Esophagus muscularis mucosa (tissue), 4 donors: Measurements from ENCODE around the gene HSPG2. TPM values are rescaled to one million over a fixed set of nuclear protein-coding genes. Genes with fewer than 3 reads are reported as not detected.
A peak's percentile ranks its signal among the peaks of the same experiment; 100 is the strongest.

Source experiments
- DNase-seq: peaks from one replicate; pipeline ENCODE4 v3.0.0-alpha.2; 2017; ENCODE audit errors: extremely low spot score
- H3K27ac ChIP-seq, 4 donors: fragments of 200-600 bp; sonication (generic); replicated peaks in 1 of 4; 1 replicate in 3 of 4; 2 replicates in 1 of 4; pipeline ENCODE4 v1.5.1; 2016 to 2019; ENCODE audit warnings: mild to moderate bottlenecking in 1 of 4
- H3K27me3 ChIP-seq, 4 donors: fragments of 200-600 bp; sonication (generic); one replicate each; pipeline versions ENCODE4 v1.5.1 to v1.6.0; 2016 to 2019
- H3K36me3 ChIP-seq, 4 donors: fragments of 200-600 bp; sonication (generic); one replicate each; pipeline ENCODE4 v1.5.1; 2016 to 2019
- H3K4me1 ChIP-seq, 4 donors: fragments of 200-600 bp; sonication (generic); one replicate each; pipeline ENCODE4 v1.5.1; 2016 to 2019
- H3K4me3 ChIP-seq, 4 donors: fragments of 200-600 bp; sonication (generic); 1 replicate in 2 of 4; 2 replicates in 2 of 4; pipeline ENCODE4 v1.5.1; 2016 to 2019; ENCODE audit warnings: mild to moderate bottlenecking in 4 of 4, moderate library complexity in 1 of 4
- H3K9me3 ChIP-seq, 4 donors: fragments of 200-600 bp; sonication (generic); 1 replicate in 3 of 4; 2 replicates in 1 of 4; pipeline ENCODE4 v1.5.1; 2016 to 2019
- CTCF ChIP-seq, 3 experiments: fragments of 200-600 bp in 2 of 3; fragments of 450-650 bp in 1 of 3; sonication (generic) in 2 of 3; IDR thresholded peaks; one replicate each; pipeline ENCODE4 v1.5.1; 2017 to 2019; ENCODE audit warnings: antibody characterized with exemption in 3 of 3, mild to moderate bottlenecking in 2 of 3, moderate library complexity in 1 of 3
- EP300 ChIP-seq: sonication (generic); formaldehyde crosslinking; IDR thresholded peaks from one replicate; pipeline ENCODE4 v1.6.1; 2017; ENCODE audit warnings: antibody characterized with exemption
- POLR2A ChIP-seq: fragments of 450-650 bp; IDR thresholded peaks from one replicate; pipeline ENCODE4 v1.6.1; 2017; ENCODE audit warnings: antibody characterized with exemption, moderate library complexity, mild to moderate bottlenecking, low read depth
- POLR2AphosphoS5 ChIP-seq, 2 donors: sonication (generic); formaldehyde crosslinking; IDR thresholded peaks; one replicate each; pipeline ENCODE4 v1.6.1; 2017; ENCODE audit warnings: antibody characterized with exemption in 2 of 2
- WGBS: methylation state at CpG from one replicate; pipeline ENCODE4 v1.1.5; 2018; 5-methylcytosine and 5-hydroxymethylcytosine counted together
- intact Hi-C: fragments of 100-400 bp; cut with DNase I; formaldehyde crosslinking; loops from one replicate; pipeline ENCODE4 v1.15.1; 2023
- total RNA-seq, 4 donors: library from RNA; depleted of rRNA; stranded (reverse); fragments of >200 nt; gene quantifications; one replicate each; pipeline versions ENCODE4 v1.1.0 to v1.2.1, GENCODE V29; 2016

Gene HSPG2
- total RNA-seq, 4 donors from 2014 or later, result 414 to 1,199 (median 595) TPM

DNA sequence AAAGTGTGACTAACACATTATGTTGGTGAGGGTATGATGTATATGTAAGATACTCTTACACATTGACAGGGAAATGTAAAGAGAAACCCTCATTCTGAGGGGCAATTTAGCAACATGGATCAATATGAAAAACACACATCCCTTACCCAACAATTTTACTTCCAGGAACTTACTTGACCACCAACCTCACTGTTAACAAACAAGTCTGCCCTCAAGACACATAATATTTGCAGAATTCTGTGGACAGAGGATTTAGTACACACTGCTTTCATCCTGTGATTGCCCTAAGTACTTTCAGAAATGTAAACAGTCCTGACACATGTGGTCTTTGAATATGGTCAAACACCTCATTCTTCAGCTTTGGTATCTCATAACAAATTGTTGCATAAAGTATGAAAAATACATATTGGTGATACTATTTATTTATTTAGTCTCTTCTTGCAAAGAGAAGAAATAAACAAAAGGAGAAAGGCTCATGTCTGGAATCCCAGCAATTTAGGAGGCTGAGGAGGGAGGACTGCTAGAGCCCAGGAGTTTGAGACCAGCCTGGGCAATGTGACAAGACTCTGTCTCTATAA lies 161.0 kb downstream of the HSPG2 start:
- Histone ChIP-seq H3K4me1 (peaks cover 18 to 49% (median 44%) of the 10 kb centered on the region in 4 donors), H3K27me3 (no peaks in the 10 kb centered on the region), H3K27ac (peak overlapping the region in 2 of 4 donors; percentile 18 to 52), H3K4me3 (no peak overlapping the region), H3K9me3 (no peaks in the 10 kb centered on the region), H3K36me3 (no peaks in the 10 kb centered on the region)
- TF ChIP-seq EP300, result no peak
- no peak for TF ChIP-seq POLR2A
- no peak for TF ChIP-seq CTCF (IDR thresholded peaks at IDR 0.05)
- no peak for TF ChIP-seq POLR2AphosphoS5 (IDR thresholded peaks at IDR 0.05)
- intact Hi-C loops, result no loop called here
- DNase-seq, result no peak

- Histone ChIP-seq H3K9me3 (no peaks in the 10 kb centered on the region), H3K4me1 (peaks cover 13 to 44% (median 39%) of the 10 kb centered on the region in 4 donors), H3K4me3 (no peak overlapping the region), H3K27ac (peak overlapping the region in 2 of 4 donors; percentile 18 to 52), H3K27me3 (no peaks in the 10 kb centered on the region), H3K36me3 (no peaks in the 10 kb centered on the region)
- intact Hi-C loops, result no loop called here
- 57% methylated on average over 2 of the region's 2 CpGs for WGBS
- TF ChIP-seq CTCF (IDR thresholded peaks at IDR 0.05) (no peak), POLR2A (no peak), EP300 (no peak), POLR2AphosphoS5 (IDR thresholded peaks at IDR 0.05) (no peak)
- DNase-seq, result no peak
These were observed 161.6 kb downstream of the HSPG2 start for GRCh38 chr1:21775550-21775914.

DNA sequence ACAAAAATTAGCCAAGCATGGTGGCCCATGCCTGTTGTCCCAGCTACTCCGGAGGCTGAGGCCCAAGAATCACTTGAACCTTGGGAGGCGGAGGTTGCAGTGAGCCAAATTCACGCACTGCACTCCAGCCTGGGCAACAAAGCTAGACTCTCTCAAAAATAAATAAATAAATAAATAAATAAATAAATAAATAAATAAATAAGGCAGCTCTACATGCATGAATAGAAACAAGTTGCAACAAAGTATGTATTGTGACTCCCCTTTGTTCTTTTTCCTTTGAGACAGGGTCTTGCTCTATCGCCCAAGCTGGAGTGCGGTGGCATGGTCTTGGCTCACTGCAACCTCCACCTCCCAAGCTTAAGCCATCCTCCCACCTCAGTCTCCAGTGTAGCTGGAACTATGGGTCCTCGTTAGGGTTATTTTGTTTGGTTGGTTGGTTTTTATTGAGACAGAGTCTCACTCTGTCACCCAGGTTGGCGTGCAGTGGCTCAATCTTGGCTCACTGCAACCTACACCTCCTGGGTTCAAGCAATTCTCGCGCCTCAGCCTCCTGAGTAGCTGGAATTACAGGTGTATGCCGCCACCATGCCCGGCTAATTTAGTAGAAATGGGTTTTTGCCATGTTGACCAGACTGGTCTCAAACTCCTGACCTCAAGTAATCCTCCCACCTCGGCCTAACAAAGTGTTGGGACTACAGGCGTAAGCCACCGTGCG lies 162.1 kb downstream of the HSPG2 start:
- Histone ChIP-seq H3K27ac (peak overlapping the region in 2 of 4 donors; percentile 18 to 52), H3K36me3 (no peaks in the 10 kb centered on the region), H3K9me3 (no peaks in the 10 kb centered on the region), H3K4me3 (no peak overlapping the region), H3K27me3 (no peaks in the 10 kb centered on the region), H3K4me1 (peaks cover 8 to 39% (median 33%) of the 10 kb centered on the region in 4 donors)
- TF ChIP-seq POLR2A (no peak), EP300 (no peak), POLR2AphosphoS5 (IDR thresholded peaks at IDR 0.05) (no peak), CTCF (IDR thresholded peaks at IDR 0.05) (no peak)
- intact Hi-C loops, result no loop called here
- no peak for DNase-seq
- 90% methylated on average over 15 of the region's 15 CpGs for WGBS

DNA sequence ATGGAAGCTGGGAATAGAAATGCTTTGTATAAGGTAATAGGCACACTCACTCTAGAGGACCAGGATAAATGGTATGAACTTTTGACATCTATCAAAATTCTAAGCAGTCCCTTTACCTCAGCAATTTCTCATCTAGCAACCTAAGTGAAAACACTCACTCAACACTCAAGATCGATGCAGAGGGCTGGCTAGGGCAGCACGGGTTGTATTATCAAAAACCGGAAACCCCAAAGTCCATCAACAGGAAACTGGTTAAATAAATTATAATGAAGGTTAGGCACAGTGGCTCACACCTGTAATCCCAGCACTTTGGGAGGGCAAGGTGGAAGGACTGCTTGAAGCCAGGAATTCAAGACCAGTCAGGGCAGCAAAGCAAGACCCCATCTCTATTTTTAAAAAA lies 163.5 kb downstream of the HSPG2 start:
- Histone ChIP-seq H3K27me3 (no peaks in the 10 kb centered on the region), H3K4me1 (peaks cover 8 to 36% (median 26%) of the 10 kb centered on the region in 4 donors), H3K4me3 (no peak overlapping the region), H3K36me3 (no peaks in the 10 kb centered on the region), H3K9me3 (no peaks in the 10 kb centered on the region), H3K27ac (no peak overlapping the region)
- no peak for TF ChIP-seq POLR2AphosphoS5 (IDR thresholded peaks at IDR 0.05)
- TF ChIP-seq CTCF (IDR thresholded peaks at IDR 0.05), result no peak
- TF ChIP-seq EP300, result no peak
- no peak for TF ChIP-seq POLR2A
- intact Hi-C loops, result no loop called here
- WGBS, result 51% methylated on average over 3 of the region's 3 CpGs
- DNase-seq, result no peak

Other genes with a start within 250 kb of the HSPG2 start
- 10 to 100 TPM; 29.3 to 46.5 (median 37.7) TPM for gene USP48, start 154.2 kb downstream of the HSPG2 start, total RNA-seq
- not detected for gene LDLRAD2, start 125.0 kb downstream of the HSPG2 start, total RNA-seq
- gene CELA3B, start 39.7 kb upstream of the HSPG2 start, total RNA-seq, result not detected
- not detected for gene CELA3A, start 64.3 kb upstream of the HSPG2 start, total RNA-seq
- gene CDC42, start 115.4 kb upstream of the HSPG2 start, total RNA-seq, result 100 to 1,000 TPM; 177 to 243 (median 204) TPM
- gene WNT4, start 205.8 kb upstream of the HSPG2 start, total RNA-seq, result under 1 TPM in 3 of 4 donors, not detected in 1; 0.19 to 0.33 (median 0.29) TPM